ENCODE measurements around the gene PCCA.
"Not testable (repeated sequence)": the region's sequence is repeated elsewhere in the genome, so short reads cannot be mapped to it uniquely, and the experiment has no call there.

Gene PCCA

GRCh38 chr13:100139817-100140216, 50.9 kb downstream of the PCCA start:
- no peak for DNase-seq

GRCh38 chr13:100140441-100140840, 51.5 kb downstream of the PCCA start:
- no peak for DNase-seq

- not testable (repeated sequence) for DNase-seq
These were observed 52.6 kb downstream of the PCCA start for GRCh38 chr13:100141461-100141961.

GRCh38 chr13:100146534-100146933, 57.6 kb downstream of the PCCA start:
- no peak for DNase-seq

- no peak for DNase-seq
These were observed 58.9 kb downstream of the PCCA start for GRCh38 chr13:100147825-100148224.

GRCh38 chr13:100148422-100148821, 59.5 kb downstream of the PCCA start:
- no peak for DNase-seq

GRCh38 chr13:100149389-100149788, 60.5 kb downstream of the PCCA start:
- DNase-seq = no peak

GRCh38 chr13:100150711-100151110, 61.8 kb downstream of the PCCA start:
- DNase-seq = not testable (repeated sequence)

GRCh38 chr13:100154842-100155416, 66.0 kb downstream of the PCCA start:
- DNase-seq = no peak

GRCh38 chr13:100156788-100157187, 67.9 kb downstream of the PCCA start:
- DNase-seq = no peak

- DNase-seq = no peak
These were observed 69.7 kb downstream of the PCCA start for GRCh38 chr13:100158569-100158968.

- no peak for DNase-seq
These were observed 70.7 kb downstream of the PCCA start for GRCh38 chr13:100159584-100159983.

GRCh38 chr13:100160450-100160849, 71.6 kb downstream of the PCCA start:
- DNase-seq = no peak

GRCh38 chr13:100163375-100163774, 74.5 kb downstream of the PCCA start:
- DNase-seq = no peak

GRCh38 chr13:100173203-100173602, 84.3 kb downstream of the PCCA start:
- DNase-seq = no peak

GRCh38 chr13:100174455-100174854, 85.6 kb downstream of the PCCA start:
- not testable (repeated sequence) for DNase-seq

GRCh38 chr13:100175078-100175802, 86.3 kb downstream of the PCCA start:
- no peak for DNase-seq

GRCh38 chr13:100175803-100176182, 86.9 kb downstream of the PCCA start:
- DNase-seq = no peak

- DNase-seq = no peak
These were observed 88.0 kb downstream of the PCCA start for GRCh38 chr13:100176801-100177400.

GRCh38 chr13:100178309-100178708, 89.4 kb downstream of the PCCA start:
- DNase-seq = no peak

- no peak for DNase-seq
These were observed 90.4 kb downstream of the PCCA start for GRCh38 chr13:100179276-100179675.

- DNase-seq = no peak
These were observed 94.1 kb downstream of the PCCA start for GRCh38 chr13:100182900-100183490.
